GM12872 (cell line): ENCODE data around the gene EFNA2.

Source experiments
- CTCF ChIP-seq: IDR thresholded peaks from 3 replicates; pipeline ENCODE4 v1.5.1; 2011; ENCODE audit warnings: low read depth, mild to moderate bottlenecking, low read length, moderate library complexity; ENCODE audit not compliant: insufficient read depth

EFNA2 gene

GRCh38 chr19:1307755-1308303 lies 22.2 kb downstream of the EFNA2 start:
- TF ChIP-seq CTCF, result no peak

GRCh38 chr19:1308718-1309117 lies 23.0 kb downstream of the EFNA2 start:
- no peak for TF ChIP-seq CTCF

GRCh38 chr19:1309977-1310852 lies 24.5 kb downstream of the EFNA2 start:
- no peak for TF ChIP-seq CTCF

- no peak for TF ChIP-seq CTCF
Observed at GRCh38 chr19:1310853-1311180, 25.1 kb downstream of the EFNA2 start.

- no peak for TF ChIP-seq CTCF
Observed at GRCh38 chr19:1311543-1312091, 25.9 kb downstream of the EFNA2 start.

- no peak for TF ChIP-seq CTCF
Observed at GRCh38 chr19:1312767-1313694, 27.4 kb downstream of the EFNA2 start.
